HepG2 (cell line): ENCODE results near the gene PRKG1. TPM values are rescaled to one million over a fixed set of nuclear protein-coding genes. Genes with fewer than 3 reads are reported as not detected.

Experiments used
- ATAC-seq: fragments of 200-7000 bp; cut with Tn5 transposase; 3 replicates; pipeline ENCODE4 v1.9.1; 2020; ENCODE audit warnings: mild to moderate bottlenecking, moderate library complexity
- BruUV-seq: library from RNA; stranded (reverse); fragments of 400-500 nt; replicated peaks from 2 replicates; lab custom pipeline; 2021; lab: Mats Ljungman, UMichigan
- CTCF ChIA-PET: fragments of 300-600 bp; formaldehyde crosslinking; extraction: SDS; loops from one replicate; lab custom pipeline; 2021; ENCODE audit warnings: low total read pairs, inconsistent platforms, low intra/inter-chr PET ratio; lab: Yijun Ruan, JAX
- POLR2A ChIA-PET: fragments of 350-600 bp; sonication (Branson Sonifier 250); formaldehyde crosslinking; loops from one replicate; lab custom pipeline; 2020; ENCODE audit warnings: antibody characterized with exemption, inconsistent platforms; lab: Yijun Ruan, JAX
- DNase-seq: peaks from one replicate; pipeline ENCODE4 v3.0.0-alpha.2; 2015; ENCODE audit warnings: low spot score
- FAIRE-seq: peaks from 3 replicates; lab custom pipeline; 2011; peaks lifted over from hg19 to GRCh38; lab: Jason Lieb, UNC
- H2AFZ ChIP-seq: one replicate; pipeline ENCODE4 v1.6.1; 2011; ENCODE audit warnings: low read length, inconsistent platforms
- H3K27ac ChIP-seq: fragments of 300-600 bp; 3 replicates; pipeline ENCODE4 v1.8.0; 2011; ENCODE audit warnings: mixed run types, mild to moderate bottlenecking, mixed read lengths, low read length, inconsistent platforms; ENCODE audit not compliant: insufficient read depth; ENCODE audit errors: extremely low read length
- H3K27me3 ChIP-seq, 2 experiments: fragments of 200-600 bp in 1 of 2; 2 replicates in 1 of 2; 3 replicates in 1 of 2; pipeline versions ENCODE4 v1.6.0 to v1.8.0; 2011; ENCODE audit warnings: low read length in 2 of 2, mild to moderate bottlenecking in 2 of 2, moderate library complexity in 2 of 2, inconsistent platforms in 1 of 2; ENCODE audit not compliant: insufficient read depth in 2 of 2, control insufficient read depth in 1 of 2
- H3K36me3 ChIP-seq, 2 experiments: fragments of 200-600 bp in 1 of 2; replicated peaks in 1 of 2; 2 replicates in 1 of 2; 3 replicates in 1 of 2; pipeline versions ENCODE4 v1.5.1 to v1.8.0; 2011; ENCODE audit warnings: low read length in 2 of 2, inconsistent platforms in 1 of 2; ENCODE audit not compliant: insufficient read depth in 2 of 2, control insufficient read depth in 1 of 2
- H3K4me1 ChIP-seq: 2 replicates; pipeline ENCODE4 v1.5.1; 2012; ENCODE audit warnings: low read length, inconsistent platforms; ENCODE audit not compliant: insufficient read depth
- H3K4me2 ChIP-seq: 2 replicates; pipeline ENCODE4 v1.6.0; 2011; ENCODE audit warnings: low read depth, low read length, inconsistent platforms
- H3K4me3 ChIP-seq, 3 experiments: fragments of 200-600 bp in 1 of 3; sonication (generic), shearing (Covaris generic) in 1 of 3; replicated peaks in 1 of 3; 2 replicates each; pipeline ENCODE4 v1.5.1; 2011 to 2016; ENCODE audit warnings: low read length in 3 of 3, inconsistent platforms in 2 of 3, low read depth in 2 of 3, mild to moderate bottlenecking in 2 of 3, control low read depth in 1 of 3, mixed read lengths in 1 of 3; ENCODE audit not compliant: insufficient read depth in 1 of 3
- H3K79me2 ChIP-seq: one replicate; pipeline ENCODE4 v1.6.1; 2011; ENCODE audit warnings: low read length, inconsistent platforms; ENCODE audit not compliant: insufficient read depth
- H3K9ac ChIP-seq: 2 replicates; pipeline ENCODE4 v1.6.0; 2011; ENCODE audit warnings: mild to moderate bottlenecking, low read depth, low read length, inconsistent platforms; ENCODE audit not compliant: insufficient read depth
- H3K9me3 ChIP-seq: 2 replicates; pipeline ENCODE4 v1.5.1; 2012; ENCODE audit warnings: mild to moderate bottlenecking, low read length
- H4K20me1 ChIP-seq: 2 replicates; pipeline ENCODE4 v1.6.0; 2011; ENCODE audit warnings: inconsistent platforms, mild to moderate bottlenecking, low read length, moderate library complexity; ENCODE audit not compliant: insufficient read depth
- DNMT1 ChIP-seq: sonication (generic); formaldehyde crosslinking; IDR thresholded peaks from 2 replicates; pipeline ENCODE4 v1.5.1; 2020; ENCODE audit warnings: mild to moderate bottlenecking, missing genetic modification reagents
- EED ChIP-seq: sonication (generic); formaldehyde crosslinking; IDR thresholded peaks from 2 replicates; pipeline ENCODE4 v1.5.0; 2020; ENCODE audit warnings: mild to moderate bottlenecking, missing genetic modification reagents
- FOXA1 ChIP-seq, 2 experiments: fragments of 450-650 bp in 1 of 2; sonication (generic) in 1 of 2; formaldehyde crosslinking in 1 of 2; IDR thresholded peaks; 2 replicates each; pipeline versions ENCODE4 v1.4.0 to v1.6.1; 2016 to 2020; ENCODE audit warnings: missing genetic modification reagents in 1 of 2
- TEAD3 ChIP-seq: optimal IDR thresholded peaks from 2 replicates; pipeline ENCODE3; 2016; ENCODE audit warnings: borderline replicate concordance
- ZHX1 ChIP-seq: sonication (generic); formaldehyde crosslinking; IDR thresholded peaks from 2 replicates; pipeline ENCODE4 v1.8.1; 2022; ENCODE audit warnings: low read depth, mild to moderate bottlenecking, missing genetic modification reagents
- ZNF207 ChIP-seq: fragments of 450-650 bp; IDR thresholded peaks from 2 replicates; pipeline ENCODE4 v1.6.1; 2016; ENCODE audit warnings: antibody characterized with exemption, borderline replicate concordance
- ZNF382 ChIP-seq: sonication (generic); formaldehyde crosslinking; IDR thresholded peaks from 2 replicates; pipeline ENCODE4 v1.5.0; 2020; ENCODE audit warnings: missing genetic modification reagents, mild to moderate bottlenecking, borderline replicate concordance
- ZNF430 ChIP-seq: sonication (generic); formaldehyde crosslinking; IDR thresholded peaks from 2 replicates; pipeline ENCODE4 v1.9.0; 2021; ENCODE audit warnings: mild to moderate bottlenecking, missing genetic modification reagents
- ZNF496 ChIP-seq: sonication (generic); formaldehyde crosslinking; IDR thresholded peaks from 2 replicates; pipeline ENCODE4 v1.8.1; 2023; ENCODE audit warnings: mild to moderate bottlenecking, moderate library complexity, missing genetic modification reagents; ENCODE audit not compliant: insufficient replicate concordance
- ZNF644 ChIP-seq: IDR thresholded peaks from 2 replicates; pipeline ENCODE4 v1.6.1; 2016; ENCODE audit warnings: low read depth
- ZNF792 ChIP-seq: IDR thresholded peaks from 2 replicates; pipeline ENCODE4 v1.6.1; 2016
- WGBS: methylation state at CpG from one replicate; pipeline ENCODE4 v1.1.6; 2017; ENCODE audit warnings: low lambda C conversion rate; 5-methylcytosine and 5-hydroxymethylcytosine counted together
- in situ Hi-C: cut with HindIII; loops from 2 replicates; pipeline ENCODE4 v1.10.0; 2017; ENCODE audit warnings: low pct_unique_long_range_greater_than_20kb; ENCODE audit not compliant: extremely low pct_ligation_motif_present
- intact Hi-C: fragments of 100-400 bp; cut with micrococcal nuclease; formaldehyde crosslinking; loops from one replicate; pipeline ENCODE4 v1.10.0; 2022; ENCODE audit not compliant: unreplicated experiment
- polyA plus RNA-seq, 8 experiments: library from polyadenylated mRNA; depleted of rRNA in 3 of 8; stranded (reverse) in 7 of 8; unstranded in 1 of 8; fragments of >200 nt; fragmentation: Illumina TruSeq in 4 of 8; extraction: Trizol in 4 of 8; gene quantifications; 2 replicates each; pipeline versions ENCODE4 v1.2.1 to v1.2.3, GENCODE V29; 2011 to 2016; ENCODE audit warnings: low read depth in 4 of 8, missing spikeins in 1 of 8, mixed read lengths in 1 of 8; ENCODE audit not compliant: insufficient read depth in 1 of 8
- total RNA-seq, 5 experiments: library from RNA; depleted of rRNA; stranded (reverse); fragments of >200 nt; fragmentation: Illumina TruSeq; extraction: Trizol; gene quantifications; 2 replicates each; pipeline ENCODE4 v1.2.3, GENCODE V29; 2016; ENCODE audit warnings: low read depth in 1 of 5
- TF ChIP-seq, protein P1 (sequence below): sonication (generic); formaldehyde crosslinking; IDR thresholded peaks from 2 replicates; pipeline ENCODE4 v1.9.0; 2021; ENCODE audit warnings: missing genetic modification reagents, mild to moderate bottlenecking, borderline replicate concordance

PRKG1 gene
- total and polyA plus RNA-seq, 2 of the 13 experiments (the other 11 are each of a cell fraction or from before 2014, with no cell fraction given) = 0.01 TPM; not detected in 1

GRCh38 chr10:52170776-52171175 lies 1096.5 kb downstream of the PRKG1 start:
- Histone ChIP-seq H3K27ac (no peak overlapping the region), H3K27me3 (no peaks in the 10 kb centered on the region), H4K20me1 (no peaks in the 10 kb centered on the region), H3K4me1 (no peaks in the 10 kb centered on the region), H3K9me3 (no peaks in the 10 kb centered on the region), H3K4me3 (no peak overlapping the region), H3K36me3 (no peaks in the 10 kb centered on the region), H3K9ac (no peak overlapping the region), H3K79me2 (no peaks in the 10 kb centered on the region), H2AFZ (no peak overlapping the region), H3K4me2 (no peak overlapping the region)
- DNase-seq = no peak
- no TSS peak for BruUV-seq
- TF ChIP-seq ZNF430 (CRISPR knock-in tag) (no peak), ZNF792 (CRISPR knock-in tag) (no peak), ZHX1 (CRISPR knock-in tag) (no peak), ZNF382 (CRISPR knock-in tag) (no peak), FOXA1 (IDR thresholded peaks at IDR 0.05) (no peak), FOXA1 (CRISPR knock-in tag; IDR thresholded peaks at IDR 0.05) (no peak), TEAD3 (CRISPR knock-in tag) (no peak), ZNF207 (no peak), ZNF644 (CRISPR knock-in tag) (no peak), ZNF496 (CRISPR knock-in tag) (no peak), EED (CRISPR knock-in tag) (no peak), DNMT1 (CRISPR knock-in tag) (no peak)
- TF ChIP-seq, protein P1, sequence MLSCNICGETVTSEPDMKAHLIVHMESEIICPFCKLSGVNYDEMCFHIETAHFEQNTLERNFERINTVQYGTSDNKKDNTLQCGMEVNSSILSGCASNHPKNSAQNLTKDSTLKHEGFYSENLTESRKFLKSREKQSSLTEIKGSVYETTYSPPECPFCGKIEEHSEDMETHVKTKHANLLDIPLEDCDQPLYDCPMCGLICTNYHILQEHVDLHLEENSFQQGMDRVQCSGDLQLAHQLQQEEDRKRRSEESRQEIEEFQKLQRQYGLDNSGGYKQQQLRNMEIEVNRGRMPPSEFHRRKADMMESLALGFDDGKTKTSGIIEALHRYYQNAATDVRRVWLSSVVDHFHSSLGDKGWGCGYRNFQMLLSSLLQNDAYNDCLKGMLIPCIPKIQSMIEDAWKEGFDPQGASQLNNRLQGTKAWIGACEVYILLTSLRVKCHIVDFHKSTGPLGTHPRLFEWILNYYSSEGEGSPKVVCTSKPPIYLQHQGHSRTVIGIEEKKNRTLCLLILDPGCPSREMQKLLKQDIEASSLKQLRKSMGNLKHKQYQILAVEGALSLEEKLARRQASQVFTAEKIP (CRISPR knock-in tag) = no peak
- in situ Hi-C loops (no loop called here), intact Hi-C loops (no loop called here)
- ChIA-PET CTCF (no interaction called here), POLR2A (no interaction called here)
- no peak for ATAC-seq
- no peak for FAIRE-seq
- WGBS = 31% methylated on average over 4 of the region's 4 CpGs
